Adrenal gland (tissue), 5 donors: Measurements from ENCODE around the gene PRSS16.

Source experiments
- CTCF ChIP-seq, 6 experiments: fragments of 450-650 bp in 4 of 6; fragments of 200-600 bp in 2 of 6; sonication (generic) in 1 of 6; IDR thresholded peaks; 1 replicate in 5 of 6; 2 replicates in 1 of 6; pipeline versions ENCODE4 v1.5.1 to v1.8.0; 2016 to 2021; ENCODE audit warnings: antibody characterized with exemption in 6 of 6, mild to moderate bottlenecking in 2 of 6, moderate library complexity in 1 of 6
- POLR2A ChIP-seq, 2 donors: fragments of 450-650 bp; IDR thresholded peaks; one replicate each; pipeline ENCODE4 v1.6.1; 2017; ENCODE audit warnings: antibody characterized with exemption in 2 of 2, mild to moderate bottlenecking in 2 of 2, moderate library complexity in 1 of 2
- donor health status: DM: no; HTN: no; CAD: no.

- TF ChIP-seq CTCF (IDR thresholded peaks at IDR 0.05) (no peak), POLR2A (IDR thresholded peaks at IDR 0.05) (no peak)
These were observed 42.8 kb downstream of the PRSS16 start for GRCh38 chr6:27290065-27290849.
